ENCODE results near the gene PTCH1. TPM values are rescaled to one million over a fixed set of nuclear protein-coding genes. Genes with fewer than 3 reads are reported as not detected.

Gene PTCH1
- total RNA-seq, 1 donor: 0.27 TPM

DNA sequence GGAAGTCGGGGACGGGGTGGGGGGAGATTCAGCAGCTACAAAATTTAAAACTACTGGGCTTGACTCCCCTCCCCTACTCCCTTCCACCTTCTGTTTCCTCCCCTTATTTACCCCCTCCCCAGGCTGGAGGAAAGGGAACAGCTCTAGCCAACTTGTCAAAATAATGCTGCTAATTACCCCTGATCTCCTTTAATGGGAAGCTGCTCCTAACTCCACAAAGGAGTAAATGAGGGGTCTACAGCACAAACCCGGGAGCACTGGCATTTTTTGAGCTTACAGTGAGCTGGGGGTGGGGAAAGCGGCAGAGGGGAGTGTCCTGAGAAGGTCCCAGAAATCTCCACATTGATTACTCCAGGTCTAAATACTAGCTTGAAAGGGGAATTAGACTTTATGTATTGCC is 3.1 kb downstream of the PTCH1 start:
- no peak for DNase-seq (ENCODE audit: low read depth in 2 of 3, low spot score in 2 of 3)

DNA sequence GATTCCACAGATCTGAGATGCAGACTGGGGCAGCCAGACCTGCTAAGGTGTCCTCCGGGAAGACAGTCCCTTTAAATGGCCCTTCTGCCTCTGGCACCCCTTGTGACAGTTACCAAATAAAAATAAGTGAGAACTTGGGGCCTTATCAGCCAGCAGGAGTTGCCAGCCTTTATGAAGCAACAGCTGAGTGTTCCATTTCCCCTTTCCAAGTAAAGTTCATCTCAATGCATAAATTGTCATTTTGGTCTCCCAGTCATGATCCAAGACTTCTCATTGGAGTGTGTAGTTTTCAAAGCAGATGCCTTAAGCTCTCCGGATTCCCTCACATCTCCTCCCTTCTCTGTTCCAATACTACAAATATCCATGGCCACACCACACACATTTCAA is 4.1 kb downstream of the PTCH1 start:
- no peak for DNase-seq (ENCODE audit: low read depth in 2 of 3, low spot score in 2 of 3)

DNA sequence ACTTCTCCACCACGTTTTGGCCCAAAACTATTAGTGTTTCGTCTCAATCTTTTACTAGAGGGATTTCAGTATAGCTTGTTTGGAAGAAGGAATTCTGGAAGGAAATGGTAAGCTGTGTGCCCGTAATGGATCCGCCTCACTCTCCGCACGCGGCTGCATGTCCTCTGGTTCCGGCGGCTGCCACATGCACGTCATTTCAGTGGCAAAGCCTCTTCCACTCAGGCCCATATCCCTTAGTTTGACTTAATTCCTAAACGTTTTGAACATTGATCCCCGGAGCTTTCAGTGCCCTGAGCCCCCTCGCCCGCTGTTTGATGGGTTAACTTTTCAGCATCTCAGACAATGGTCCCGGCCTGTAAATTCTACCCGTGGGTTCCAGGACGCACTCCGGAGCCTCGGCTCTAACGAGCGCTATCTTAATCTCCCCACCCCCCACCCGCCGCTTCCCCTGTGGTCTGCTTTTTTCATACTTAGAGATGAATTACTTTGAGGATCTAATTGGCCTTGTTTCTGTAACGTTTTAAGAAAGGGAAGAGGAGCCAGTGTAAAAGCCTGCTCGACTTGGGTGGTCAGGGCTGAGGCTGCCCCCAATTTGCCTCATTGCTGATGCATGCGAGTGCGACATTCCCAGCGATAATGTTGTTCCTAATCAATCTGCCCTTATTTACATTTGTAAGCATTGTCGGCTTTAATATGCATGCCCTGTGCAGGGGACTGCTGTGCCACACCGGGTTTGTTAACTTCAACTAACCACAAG is 4.6 kb downstream of the PTCH1 start:
- no peak for DNase-seq (ENCODE audit: low read depth in 2 of 3, low spot score in 2 of 3)

DNA sequence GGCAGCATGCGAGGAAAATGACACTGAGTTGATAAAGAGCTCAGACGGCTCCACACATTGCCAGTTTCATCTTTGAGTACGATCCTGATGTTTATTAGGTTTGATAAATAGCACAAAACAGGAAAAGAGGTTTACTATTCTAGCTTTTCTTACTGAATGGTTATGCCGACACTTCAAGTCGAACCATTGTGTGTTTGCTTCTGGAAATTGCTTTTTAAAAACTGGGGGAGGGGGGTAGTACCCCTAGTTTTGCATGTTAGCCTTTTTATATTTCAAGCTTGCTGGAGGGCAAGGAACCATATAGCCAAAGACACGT is 5.2 kb downstream of the PTCH1 start:
- DNase-seq (ENCODE audit: low read depth in 2 of 3, low spot score in 2 of 3): no peak

DNA sequence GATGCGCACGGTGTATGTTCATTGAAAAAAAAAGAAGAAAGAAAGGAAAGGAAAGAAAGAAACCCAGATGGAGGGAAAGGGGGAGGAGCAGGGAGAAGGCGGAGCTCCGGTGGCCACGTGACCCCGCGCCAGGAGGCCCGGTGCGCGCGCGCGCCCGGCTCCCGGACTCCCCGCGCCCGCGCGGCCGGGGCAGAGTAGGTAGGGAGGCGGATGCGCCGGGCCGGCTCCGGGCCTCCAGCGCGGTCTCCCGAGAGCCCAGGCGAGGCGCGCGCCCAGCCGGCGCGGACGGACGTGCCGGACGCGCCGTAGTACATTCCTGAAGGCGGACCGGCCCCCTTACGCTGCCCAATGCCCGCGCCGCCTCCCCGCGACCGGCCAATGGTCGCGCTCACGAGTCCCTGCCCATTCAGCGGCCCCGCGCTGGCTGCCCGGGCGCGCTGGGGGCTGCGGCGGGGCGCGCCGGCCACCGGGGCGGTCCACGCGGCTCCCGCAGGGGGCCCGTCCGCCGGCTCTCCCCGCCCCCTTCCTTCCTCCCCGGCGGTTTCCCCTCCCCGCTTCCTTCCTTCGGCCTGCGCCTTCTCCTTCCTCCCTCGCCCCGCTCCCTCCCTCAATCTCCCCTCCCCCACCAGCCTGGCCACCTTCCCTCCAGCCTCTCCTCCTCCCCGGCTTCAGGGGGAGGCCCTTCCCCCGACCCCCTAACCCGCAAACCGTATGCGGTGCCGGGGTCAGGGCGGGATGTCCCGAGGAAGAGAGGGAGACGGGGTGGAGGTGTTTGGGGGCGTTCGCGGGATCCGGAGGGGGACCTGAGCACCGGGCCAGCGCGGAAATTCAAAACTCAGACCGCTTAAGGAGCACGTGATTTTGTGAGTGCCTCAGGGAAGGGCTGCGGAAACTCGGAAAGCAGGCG is 5.8 kb downstream of the PTCH1 start:
- DNase-seq (ENCODE audit: low read depth in 2 of 3, low spot score in 2 of 3): peak; percentile 55 to 65 (median 65)

DNA sequence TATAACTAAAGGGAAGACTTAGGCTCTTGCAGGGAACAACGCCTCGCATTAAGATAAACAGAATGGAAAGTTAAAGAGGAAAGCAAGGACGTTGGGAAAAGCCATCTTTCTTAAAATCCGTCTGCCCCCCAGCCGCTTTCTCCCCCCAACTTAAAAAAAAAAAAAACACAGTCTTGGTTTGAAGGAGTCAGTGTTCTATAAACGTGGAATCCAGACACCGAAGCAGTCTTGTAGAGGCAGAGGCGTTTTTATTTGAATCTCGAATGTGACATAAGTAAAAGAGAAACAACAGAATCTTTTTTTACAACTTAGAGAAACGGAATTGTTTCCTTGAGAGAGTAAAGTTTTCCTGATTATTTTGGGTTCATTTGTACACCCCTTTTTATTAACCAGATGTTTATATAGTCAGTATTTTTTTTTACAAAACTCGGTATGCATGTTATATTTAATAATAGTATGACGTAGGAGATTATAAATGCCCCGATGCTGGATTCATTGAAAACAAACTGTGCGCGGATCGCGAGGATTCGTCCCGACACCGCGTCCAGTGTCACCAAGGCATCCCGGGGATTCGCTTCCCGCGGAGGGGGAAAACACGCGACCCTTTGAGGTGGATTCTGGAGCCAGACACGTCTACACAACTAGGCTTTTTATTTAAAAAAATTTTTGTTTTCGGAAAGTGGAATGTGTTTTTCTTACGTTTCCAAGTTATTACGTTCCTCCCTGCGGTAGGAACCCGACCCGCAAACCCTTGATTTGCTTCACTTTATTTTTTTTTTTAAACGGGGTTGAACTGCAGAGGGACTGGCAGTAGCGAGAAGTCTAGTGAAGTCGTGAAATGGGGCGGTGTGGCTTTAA is 6.7 kb downstream of the PTCH1 start:
- DNase-seq (ENCODE audit: low read depth in 2 of 3, low spot score in 2 of 3): no peak

DNA sequence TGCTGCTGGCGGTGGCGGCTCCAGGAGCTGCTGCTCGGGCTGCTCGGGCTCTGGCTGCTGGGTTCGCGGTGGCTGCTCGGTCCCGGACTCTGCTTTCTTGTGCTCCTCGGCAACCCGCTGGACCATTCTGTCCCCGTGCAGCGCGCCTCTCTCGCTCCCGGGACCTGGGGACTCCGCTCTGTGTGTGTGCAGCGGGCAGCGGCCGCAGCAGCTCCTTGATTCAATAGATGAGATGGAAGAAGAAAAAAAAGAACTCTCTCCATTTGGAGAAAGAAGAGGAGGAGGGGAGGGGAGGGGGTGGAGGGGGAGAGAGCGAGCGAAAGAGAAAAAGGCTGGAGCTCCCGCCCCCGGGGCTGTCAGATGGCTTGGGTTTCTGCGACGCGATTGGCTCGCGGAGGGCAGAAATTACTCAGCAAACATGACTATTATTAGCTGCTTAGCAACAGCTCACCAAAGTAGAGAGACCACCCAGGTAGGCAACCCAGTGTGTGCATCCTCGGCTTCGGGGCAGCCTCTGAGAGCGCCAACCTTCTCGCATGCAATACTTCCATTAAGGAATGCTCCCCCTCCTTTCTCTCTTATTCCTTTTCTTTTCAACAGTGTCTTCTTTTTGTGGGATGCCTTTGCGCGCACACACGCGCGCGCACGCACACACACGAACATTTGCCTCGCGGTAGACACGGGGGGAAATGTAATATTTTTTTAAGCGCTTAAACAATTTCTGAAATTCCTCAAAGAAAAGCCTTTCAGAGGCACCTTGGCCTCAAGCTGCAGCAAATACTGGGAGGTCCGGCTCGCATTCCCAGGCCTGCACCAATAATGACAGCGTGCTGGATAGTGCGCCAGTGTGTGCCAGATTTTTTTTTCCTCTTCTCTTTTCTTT is 7.6 kb downstream of the PTCH1 start:
- peak in 2 of 3 donors; percentile 61 to 64 for DNase-seq (ENCODE audit: low read depth in 2 of 3, low spot score in 2 of 3)

DNA sequence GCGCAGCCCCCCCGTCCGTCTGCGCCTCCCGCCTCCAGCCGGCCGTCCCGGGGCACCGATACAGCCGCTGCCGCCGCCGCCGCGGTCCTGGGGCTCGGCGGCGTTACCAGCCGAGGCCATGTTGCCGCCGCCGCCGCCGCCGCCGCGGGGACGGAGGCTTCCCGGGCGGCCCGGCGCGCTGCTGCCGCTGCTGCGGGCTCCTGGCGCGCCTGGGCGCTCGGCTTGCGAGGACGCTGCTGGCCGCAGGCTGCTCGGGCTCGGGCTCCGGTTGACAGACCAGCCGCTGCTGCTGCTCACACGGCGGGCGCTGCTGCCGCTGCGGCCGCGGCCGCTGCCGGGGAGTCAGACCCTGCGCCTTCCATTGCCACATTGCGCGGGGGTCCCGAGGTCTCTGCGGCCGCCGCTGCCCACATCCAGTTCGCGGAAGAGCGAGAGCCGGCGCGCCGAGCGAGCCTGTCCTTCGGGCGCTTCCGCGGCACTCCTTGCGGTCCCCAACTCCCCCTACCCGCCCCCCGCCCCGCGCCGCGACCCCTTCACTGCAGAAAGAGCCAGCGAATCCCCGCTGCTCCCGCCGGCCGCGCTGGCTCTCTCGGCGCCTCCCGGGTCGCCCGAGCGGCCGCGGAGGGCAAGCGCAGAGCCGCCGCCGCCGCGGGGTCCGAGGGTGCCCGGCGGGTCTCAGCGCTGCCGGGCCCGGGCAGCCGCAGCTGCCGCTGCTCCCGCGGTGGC is 8.4 kb downstream of the PTCH1 start:
- DNase-seq (ENCODE audit: low read depth in 2 of 3, low spot score in 2 of 3): no peak

DNA sequence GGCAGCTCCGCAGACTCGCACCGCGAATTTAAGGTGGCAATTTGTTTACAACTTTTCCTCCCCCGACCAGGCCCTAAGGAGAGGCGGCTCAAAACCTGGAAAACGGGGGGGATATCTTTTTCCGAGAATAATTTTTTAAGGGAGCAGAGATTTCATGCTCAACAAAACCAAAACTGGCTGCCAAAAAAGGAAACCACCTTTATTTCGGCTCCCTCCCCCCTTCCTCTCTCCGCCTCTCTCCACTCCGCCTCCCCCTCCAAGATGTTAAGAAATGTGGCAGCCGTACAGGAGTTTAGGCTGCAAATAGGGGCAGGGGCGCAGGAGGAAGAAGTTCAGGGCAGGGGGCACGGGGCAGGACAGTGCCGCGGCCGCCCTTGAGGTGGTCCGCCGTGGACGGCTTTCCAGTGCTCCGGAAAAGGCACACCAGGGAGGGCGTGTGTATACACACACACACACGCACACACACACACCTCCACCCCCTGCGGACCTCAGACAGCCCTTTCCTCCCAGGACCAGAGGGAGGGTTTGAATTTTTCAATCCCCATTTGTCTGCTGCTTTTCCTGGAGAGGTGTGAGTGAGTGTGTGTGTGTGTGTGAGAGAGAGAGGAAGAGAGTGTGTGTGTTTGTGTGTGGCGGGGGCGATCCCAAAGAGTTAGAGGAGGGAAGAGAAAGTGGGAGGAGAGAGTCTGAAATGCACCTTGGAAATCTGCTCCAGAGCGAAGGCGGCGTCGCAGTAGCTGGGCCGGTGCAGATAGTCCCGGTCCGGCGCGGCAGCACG is 9.1 kb downstream of the PTCH1 start:
- no peak for DNase-seq (ENCODE audit: low read depth in 2 of 3, low spot score in 2 of 3)

DNA sequence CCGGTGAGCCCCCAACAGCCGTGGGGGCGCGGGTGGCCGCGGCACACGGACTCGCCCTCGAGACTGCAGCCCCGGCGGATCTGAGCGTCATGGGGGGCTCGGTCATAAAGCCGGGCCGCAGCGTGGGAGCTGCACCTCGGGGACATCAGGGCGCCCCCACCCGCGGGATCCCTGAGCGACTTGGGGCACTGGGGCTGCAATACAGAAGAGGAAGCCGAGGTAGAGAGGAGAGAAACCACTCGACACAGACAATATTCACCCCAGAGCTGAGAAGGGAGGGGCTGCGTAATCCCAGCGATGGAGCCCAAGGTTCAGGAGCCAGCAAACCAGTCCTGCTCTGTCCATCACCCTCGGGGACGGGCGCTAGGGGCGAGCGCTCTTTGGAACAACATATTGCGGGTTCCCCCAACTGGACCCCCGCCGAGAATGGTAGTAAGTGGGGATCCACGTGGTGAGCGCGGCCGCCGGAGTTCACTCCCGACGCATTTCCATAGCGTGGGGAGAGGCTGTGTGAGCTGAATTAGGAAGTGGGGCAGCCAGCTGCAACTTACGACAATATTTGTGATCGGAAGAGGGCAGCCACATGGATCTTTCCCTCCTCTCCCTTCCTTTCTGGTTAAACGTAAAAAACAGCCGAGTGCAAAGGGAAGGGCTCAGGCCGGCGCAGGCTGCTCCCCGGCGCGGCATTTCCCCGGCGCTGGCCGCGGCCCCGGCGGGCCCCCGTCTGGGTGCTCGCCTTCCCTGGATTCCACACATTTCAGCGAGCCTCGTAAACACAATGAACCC is 9.9 kb downstream of the PTCH1 start:
- no peak for DNase-seq (ENCODE audit: low read depth in 2 of 3, low spot score in 2 of 3)

DNA sequence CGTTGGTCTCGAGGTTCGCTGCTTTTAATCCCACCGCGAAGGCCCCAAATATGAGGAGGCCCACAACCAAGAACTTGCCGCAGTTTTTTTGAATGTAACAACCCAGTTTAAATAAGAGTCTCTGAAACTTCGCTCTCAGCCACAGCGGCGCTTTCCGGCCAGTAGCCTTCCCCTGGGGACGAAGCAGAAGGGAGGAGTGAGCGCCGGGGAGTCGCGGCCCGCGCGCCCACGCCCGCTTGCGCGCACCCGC is 10.4 kb downstream of the PTCH1 start:
- DNase-seq (ENCODE audit: low read depth in 2 of 3, low spot score in 2 of 3): no peak

DNA sequence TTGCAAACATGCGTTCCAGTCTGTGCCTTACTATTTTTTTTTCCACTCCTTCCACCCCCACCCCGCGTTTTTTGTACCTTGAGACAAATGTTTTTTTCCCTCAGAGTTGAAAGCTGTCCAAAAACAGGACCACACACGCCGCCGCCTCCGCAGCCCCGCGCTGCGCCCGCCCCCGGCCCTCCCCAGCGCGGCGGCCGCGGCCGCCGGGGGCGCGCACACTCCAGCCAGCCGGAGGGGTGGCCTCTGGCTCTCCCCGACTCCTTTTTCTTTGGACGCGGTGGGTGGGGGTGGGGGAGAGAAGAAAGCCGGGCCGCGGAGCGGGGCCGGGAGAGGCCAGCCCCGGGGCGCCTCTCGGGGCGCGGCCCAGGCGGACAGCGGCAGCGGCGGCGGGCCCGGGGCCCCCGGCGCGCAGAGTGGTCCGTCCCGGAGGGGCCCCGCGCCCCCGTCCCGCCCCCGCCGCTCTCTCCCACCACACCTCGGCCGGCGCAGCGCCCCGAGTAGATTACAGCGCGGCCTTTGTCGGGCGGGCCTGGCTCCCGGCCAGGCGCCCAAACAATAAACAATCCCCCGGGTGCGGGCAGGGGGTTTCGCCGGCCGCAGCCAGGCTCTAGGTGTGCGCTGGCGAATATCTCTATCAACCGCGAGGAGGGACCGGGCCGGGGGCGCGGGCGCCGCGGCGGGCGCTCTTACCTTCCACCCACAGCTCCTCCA is 10.9 kb downstream of the PTCH1 start:
- DNase-seq (ENCODE audit: low read depth in 2 of 3, low spot score in 2 of 3): no peak

DNA sequence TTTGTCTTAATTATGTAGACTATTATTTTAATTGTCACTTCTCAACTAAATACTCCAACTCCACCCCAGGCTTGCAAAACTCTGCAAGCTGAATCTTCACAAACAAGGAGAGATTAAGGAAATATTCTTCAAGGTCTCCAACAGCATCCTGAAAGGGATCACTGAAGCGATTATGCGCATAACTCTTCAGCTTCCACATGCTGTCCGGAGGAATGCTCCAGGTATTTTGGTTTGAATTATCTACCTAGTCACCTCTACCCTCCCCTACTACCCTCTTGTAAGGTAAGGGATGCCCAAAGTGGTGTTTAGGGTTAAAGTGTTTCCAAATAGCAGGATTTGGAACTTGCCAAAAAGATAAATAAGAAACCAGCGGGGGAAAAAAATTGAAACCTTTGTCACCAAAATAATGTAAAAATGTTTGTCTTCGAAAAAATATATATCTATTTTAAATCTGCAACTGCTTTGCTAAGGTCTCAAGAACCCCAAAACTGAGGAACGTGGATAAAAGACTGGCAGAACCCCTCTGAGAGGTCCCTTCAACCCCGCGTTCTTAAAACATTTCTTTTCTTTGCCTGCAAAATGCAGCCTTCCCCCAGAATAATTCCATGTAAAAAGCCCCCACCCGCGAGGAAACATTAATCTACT is 11.6 kb downstream of the PTCH1 start:
- no peak for DNase-seq (ENCODE audit: low read depth in 2 of 3, low spot score in 2 of 3)

DNA sequence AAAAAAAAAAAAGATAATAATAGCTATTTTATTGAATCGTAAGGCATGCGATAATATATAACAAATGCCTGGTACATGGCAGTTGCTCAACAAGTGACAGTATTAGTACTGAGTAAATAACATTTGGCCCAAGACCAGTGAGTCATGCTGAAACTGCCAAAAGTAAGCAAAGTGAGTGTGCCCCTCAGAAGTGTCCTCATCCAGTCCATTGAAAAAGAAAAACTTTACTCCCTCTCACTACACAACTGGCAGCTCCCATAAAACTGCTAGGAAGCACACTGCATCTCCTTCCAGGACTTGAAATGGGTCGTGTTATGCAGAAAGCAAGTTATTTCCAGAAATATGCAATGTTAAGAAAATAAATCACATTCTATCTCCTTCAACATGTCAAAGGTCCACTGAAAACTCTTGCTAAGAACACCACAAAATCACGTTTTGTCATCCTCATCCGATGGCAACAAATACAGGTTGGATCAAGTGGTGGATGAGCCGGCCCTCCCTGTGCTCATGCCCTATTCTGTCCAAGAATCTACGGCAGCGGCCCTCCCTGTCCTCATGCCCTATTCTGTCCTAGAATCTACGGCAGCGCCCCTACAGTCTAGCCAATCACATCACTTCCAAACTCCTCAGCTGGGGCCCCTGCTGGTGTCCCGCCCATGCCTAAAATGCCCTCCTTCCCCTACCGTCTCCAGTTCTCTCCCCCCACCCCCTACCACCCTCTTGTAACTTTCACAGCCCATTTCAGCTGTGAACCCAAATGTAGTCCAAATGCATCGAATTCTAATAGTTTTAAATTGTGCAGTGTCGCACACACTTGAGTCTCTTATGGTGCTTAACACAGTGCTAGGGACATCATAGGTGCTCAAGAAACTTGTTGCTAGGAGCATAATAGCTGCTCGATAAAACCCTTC is 12.5 kb downstream of the PTCH1 start:
- DNase-seq (ENCODE audit: low read depth in 2 of 3, low spot score in 2 of 3): no peak

DNA sequence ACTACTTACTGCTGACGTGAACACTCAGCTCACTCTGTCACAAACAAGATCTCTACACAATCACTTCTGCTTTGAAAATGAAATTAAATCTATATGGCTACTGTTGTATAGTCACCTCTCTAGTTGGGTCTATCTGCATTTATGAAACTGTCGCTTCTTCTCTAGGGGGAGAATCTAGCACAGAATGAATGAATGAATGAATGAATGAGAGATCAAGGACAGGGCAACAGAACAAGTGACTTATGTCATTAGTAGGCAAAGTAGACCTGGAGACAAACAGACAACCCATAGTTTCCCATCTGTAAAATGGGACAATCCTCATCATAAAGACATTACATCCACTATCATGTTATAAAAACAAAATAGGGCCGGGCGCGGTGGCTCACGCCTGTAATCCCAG is 13.4 kb downstream of the PTCH1 start:
- DNase-seq (ENCODE audit: low read depth in 2 of 3, low spot score in 2 of 3): no peak

DNA sequence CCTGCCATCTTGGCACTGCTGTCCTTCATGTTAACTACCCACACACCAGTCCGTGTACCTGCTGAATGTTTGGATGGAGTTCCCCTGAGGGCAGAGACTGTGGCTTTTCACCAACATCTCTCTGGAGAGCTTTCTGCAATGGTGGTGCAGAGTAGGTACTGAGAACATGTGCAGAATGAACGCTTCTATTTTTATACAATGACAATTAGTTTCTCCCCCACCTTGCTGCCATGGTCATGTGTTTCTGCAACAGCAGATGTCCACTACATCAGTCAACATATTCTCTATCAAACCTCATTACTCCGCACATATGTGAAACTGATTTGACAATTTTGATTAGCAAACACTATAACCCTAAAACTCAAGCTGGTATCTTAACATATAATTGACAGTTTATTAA is 14.5 kb downstream of the PTCH1 start:
- no peak for DNase-seq (ENCODE audit: low read depth in 2 of 3, low spot score in 2 of 3)
